Loucy (cell line): ENCODE results near the gene IBA57.

ENCODE experiments used
- EZH2phosphoT487 ChIP-seq: fragments of 200-600 bp; IDR thresholded peaks from 2 replicates; pipeline ENCODE4 v1.6.1; 2018; ENCODE audit warnings: antibody characterized with exemption, mild to moderate bottlenecking, moderate library complexity, borderline replicate concordance
- TF ChIP-seq, protein P1 (sequence below): fragments of 200-600 bp; sonication (generic); conservative IDR thresholded peaks from 2 replicates; pipeline ENCODE4 v1.5.1; 2014; ENCODE audit warnings: mild to moderate bottlenecking, antibody characterized with exemption, low read length

DNA sequence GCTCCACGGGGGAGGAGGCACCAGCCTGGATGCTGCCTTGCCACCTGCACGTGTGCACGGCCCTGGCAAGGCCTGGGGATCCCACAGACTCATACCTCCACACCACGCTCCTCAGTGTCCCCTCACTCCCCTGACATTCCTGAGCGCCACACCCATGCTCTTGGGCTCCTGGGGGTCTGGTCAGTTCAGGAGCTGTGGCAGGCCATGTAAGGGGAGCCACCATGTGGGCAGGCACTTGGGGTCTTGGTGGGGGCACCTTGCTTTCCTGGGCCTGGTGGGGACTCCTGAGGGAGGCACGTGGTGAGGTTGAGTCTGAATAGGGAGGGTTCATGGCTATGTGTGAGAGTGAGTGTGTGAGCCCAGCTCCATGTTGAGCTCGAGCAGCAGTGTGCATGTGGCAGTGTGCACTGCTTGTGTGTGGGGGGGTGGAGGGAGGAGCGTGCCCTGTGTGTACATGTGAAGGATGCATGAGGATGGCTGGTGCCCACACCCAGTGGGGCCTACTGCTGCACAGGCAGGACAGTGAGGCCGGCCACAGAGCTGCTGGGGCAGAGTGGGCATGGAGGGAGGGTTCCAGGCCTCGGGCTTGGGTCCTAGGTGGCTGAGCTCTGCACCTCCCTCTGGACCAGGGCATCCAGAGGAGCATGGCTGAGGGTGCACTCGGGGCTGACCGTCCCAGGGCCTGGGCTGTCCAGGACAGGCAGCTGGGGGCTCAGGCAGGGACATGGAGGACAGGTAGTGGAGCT lies 14.3 kb upstream of the IBA57 start:
- TF ChIP-seq, protein P1, sequence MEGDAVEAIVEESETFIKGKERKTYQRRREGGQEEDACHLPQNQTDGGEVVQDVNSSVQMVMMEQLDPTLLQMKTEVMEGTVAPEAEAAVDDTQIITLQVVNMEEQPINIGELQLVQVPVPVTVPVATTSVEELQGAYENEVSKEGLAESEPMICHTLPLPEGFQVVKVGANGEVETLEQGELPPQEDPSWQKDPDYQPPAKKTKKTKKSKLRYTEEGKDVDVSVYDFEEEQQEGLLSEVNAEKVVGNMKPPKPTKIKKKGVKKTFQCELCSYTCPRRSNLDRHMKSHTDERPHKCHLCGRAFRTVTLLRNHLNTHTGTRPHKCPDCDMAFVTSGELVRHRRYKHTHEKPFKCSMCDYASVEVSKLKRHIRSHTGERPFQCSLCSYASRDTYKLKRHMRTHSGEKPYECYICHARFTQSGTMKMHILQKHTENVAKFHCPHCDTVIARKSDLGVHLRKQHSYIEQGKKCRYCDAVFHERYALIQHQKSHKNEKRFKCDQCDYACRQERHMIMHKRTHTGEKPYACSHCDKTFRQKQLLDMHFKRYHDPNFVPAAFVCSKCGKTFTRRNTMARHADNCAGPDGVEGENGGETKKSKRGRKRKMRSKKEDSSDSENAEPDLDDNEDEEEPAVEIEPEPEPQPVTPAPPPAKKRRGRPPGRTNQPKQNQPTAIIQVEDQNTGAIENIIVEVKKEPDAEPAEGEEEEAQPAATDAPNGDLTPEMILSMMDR: no peak
- no peak for TF ChIP-seq EZH2phosphoT487
